HepG2 (cell line): ENCODE results near the gene DCTN4. TPM values are rescaled to one million over a fixed set of nuclear protein-coding genes. Genes with fewer than 3 reads are reported as not detected.

ENCODE experiments used
- ARID4A ChIP-seq: sonication (generic); formaldehyde crosslinking; IDR thresholded peaks from 2 replicates; pipeline ENCODE4 v1.5.0; 2020; ENCODE audit warnings: mild to moderate bottlenecking, missing genetic modification reagents, borderline replicate concordance
- HIVEP1 ChIP-seq: sonication (generic); formaldehyde crosslinking; IDR thresholded peaks from 2 replicates; pipeline ENCODE4 v1.4.0; 2020; ENCODE audit warnings: mild to moderate bottlenecking, missing genetic modification reagents
- HNRNPLL ChIP-seq: fragments of 200-400 bp; formaldehyde crosslinking; IDR thresholded peaks from 2 replicates; pipeline ENCODE4 v1.6.1; 2017; ENCODE audit warnings: mild to moderate bottlenecking, low read depth, low read length; ENCODE audit not compliant: poor library complexity, severe bottlenecking
- PAF1 ChIP-seq: IDR thresholded peaks from 2 replicates; pipeline ENCODE4 v1.6.1; 2016; ENCODE audit warnings: missing genetic modification reagents, missing compliant biosample characterization
- SNAPC5 ChIP-seq: sonication (generic); formaldehyde crosslinking; IDR thresholded peaks from 2 replicates; pipeline ENCODE4 v1.8.1; 2023; ENCODE audit warnings: mild to moderate bottlenecking, missing genetic modification reagents, borderline replicate concordance
- TFDP1 ChIP-seq: IDR thresholded peaks from 2 replicates; pipeline ENCODE4 v1.6.1; 2016; ENCODE audit warnings: missing compliant biosample characterization, missing genetic modification reagents, borderline replicate concordance
- YEATS4 ChIP-seq: sonication (generic); formaldehyde crosslinking; IDR thresholded peaks from 2 replicates; pipeline ENCODE4 v1.4.0; 2020; ENCODE audit warnings: missing genetic modification reagents, borderline replicate concordance
- ZBTB1 ChIP-seq: sonication (generic); formaldehyde crosslinking; IDR thresholded peaks from 2 replicates; pipeline ENCODE4 v1.4.0; 2020; ENCODE audit warnings: missing genetic modification reagents, borderline replicate concordance
- ZNF446 ChIP-seq: sonication (generic); formaldehyde crosslinking; IDR thresholded peaks from 2 replicates; pipeline ENCODE4 v1.5.0; 2020; ENCODE audit warnings: mild to moderate bottlenecking, missing genetic modification reagents
- ZNF501 ChIP-seq: sonication (generic); formaldehyde crosslinking; IDR thresholded peaks from 2 replicates; pipeline ENCODE4 v1.5.1; 2020; ENCODE audit warnings: mild to moderate bottlenecking, moderate library complexity, missing genetic modification reagents
- polyA plus RNA-seq, 8 experiments: library from polyadenylated mRNA; depleted of rRNA in 3 of 8; stranded (reverse) in 7 of 8; unstranded in 1 of 8; fragments of >200 nt; fragmentation: Illumina TruSeq in 4 of 8; extraction: Trizol in 4 of 8; gene quantifications; 2 replicates each; pipeline versions ENCODE4 v1.2.1 to v1.2.3, GENCODE V29; 2011 to 2016; ENCODE audit warnings: low read depth in 4 of 8, missing spikeins in 1 of 8, mixed read lengths in 1 of 8; ENCODE audit not compliant: insufficient read depth in 1 of 8
- total RNA-seq, 5 experiments: library from RNA; depleted of rRNA; stranded (reverse); fragments of >200 nt; fragmentation: Illumina TruSeq; extraction: Trizol; gene quantifications; 2 replicates each; pipeline ENCODE4 v1.2.3, GENCODE V29; 2016; ENCODE audit warnings: low read depth in 1 of 5
- TF ChIP-seq, protein P1 (sequence below): sonication (generic); formaldehyde crosslinking; IDR thresholded peaks from 2 replicates; pipeline ENCODE4 v1.4.0; 2020; ENCODE audit warnings: missing genetic modification reagents
- TF ChIP-seq, protein P2 (sequence below): sonication (generic); formaldehyde crosslinking; IDR thresholded peaks from 2 replicates; pipeline ENCODE4 v1.4.0; 2020; ENCODE audit warnings: missing genetic modification reagents
- TF ChIP-seq, protein P3 (sequence below): sonication (generic); formaldehyde crosslinking; conservative IDR thresholded peaks from 2 replicates; pipeline ENCODE4 v1.4.0; 2020; ENCODE audit warnings: missing genetic modification reagents

DCTN4 gene
- total and polyA plus RNA-seq, 2 of the 13 experiments (the other 11 are each of a cell fraction or from before 2014, with no cell fraction given) = 24.1 to 26.9 TPM

DNA sequence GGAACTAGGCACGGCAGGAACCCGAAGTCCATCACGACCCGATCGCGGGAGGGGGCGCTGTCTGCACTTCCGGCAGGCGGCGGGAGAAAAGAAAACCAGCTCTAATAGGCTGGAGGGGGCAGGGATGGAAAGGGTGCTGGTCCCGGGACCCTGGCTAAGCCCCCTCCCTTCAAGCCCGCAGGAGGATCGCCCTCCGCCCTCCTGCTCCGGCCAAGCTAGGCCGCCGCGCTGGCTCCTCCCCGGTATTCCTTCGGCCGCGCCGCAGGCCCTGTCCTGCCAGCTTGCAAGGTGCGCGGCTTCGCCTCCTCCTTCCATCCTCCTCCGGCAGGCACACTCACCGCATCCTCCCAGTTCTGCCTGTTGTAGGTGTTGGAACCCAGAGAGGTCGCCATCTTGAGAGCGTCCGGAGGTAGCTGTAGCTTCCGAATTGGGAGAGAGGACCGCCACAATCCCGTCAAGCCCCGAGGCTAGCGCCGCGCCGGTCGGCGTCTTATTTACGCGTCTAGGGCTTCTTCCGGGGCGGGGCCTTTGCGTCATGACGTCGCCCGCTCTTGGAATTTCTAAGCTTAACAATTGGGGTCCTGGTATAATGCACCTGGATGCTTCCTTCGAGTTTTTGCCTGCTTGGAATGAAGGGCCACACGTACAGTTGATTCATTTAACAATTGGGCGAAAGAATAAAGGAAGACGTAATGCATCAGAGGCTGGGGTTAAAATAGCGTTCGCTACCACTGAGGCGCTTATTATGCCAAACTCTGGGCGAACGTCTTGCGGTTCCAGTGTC is 58.0 kb downstream of the DCTN4 start, which contains the start of gene RBM22 (continued):
- TF ChIP-seq, protein P1, sequence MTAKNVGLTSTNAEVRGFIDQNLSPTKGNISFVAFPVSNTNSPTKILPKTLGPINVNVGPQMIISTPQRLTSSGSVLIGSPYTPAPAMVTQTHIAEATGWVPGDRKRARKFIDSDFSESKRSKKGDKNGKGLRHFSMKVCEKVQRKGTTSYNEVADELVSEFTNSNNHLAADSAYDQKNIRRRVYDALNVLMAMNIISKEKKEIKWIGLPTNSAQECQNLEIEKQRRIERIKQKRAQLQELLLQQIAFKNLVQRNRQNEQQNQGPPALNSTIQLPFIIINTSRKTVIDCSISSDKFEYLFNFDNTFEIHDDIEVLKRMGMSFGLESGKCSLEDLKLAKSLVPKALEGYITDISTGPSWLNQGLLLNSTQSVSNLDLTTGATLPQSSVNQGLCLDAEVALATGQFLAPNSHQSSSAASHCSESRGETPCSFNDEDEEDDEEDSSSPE (CRISPR knock-in tag) = peak; percentile 63; the same call in 1 of the 2 replicates
- peak; percentile 93 for TF ChIP-seq YEATS4 (CRISPR knock-in tag)
- 0 out of 2 replicates have a peak, but pooled peaks have one; percentile 32 for TF ChIP-seq ZNF446 (CRISPR knock-in tag)
- TF ChIP-seq, protein P2, sequence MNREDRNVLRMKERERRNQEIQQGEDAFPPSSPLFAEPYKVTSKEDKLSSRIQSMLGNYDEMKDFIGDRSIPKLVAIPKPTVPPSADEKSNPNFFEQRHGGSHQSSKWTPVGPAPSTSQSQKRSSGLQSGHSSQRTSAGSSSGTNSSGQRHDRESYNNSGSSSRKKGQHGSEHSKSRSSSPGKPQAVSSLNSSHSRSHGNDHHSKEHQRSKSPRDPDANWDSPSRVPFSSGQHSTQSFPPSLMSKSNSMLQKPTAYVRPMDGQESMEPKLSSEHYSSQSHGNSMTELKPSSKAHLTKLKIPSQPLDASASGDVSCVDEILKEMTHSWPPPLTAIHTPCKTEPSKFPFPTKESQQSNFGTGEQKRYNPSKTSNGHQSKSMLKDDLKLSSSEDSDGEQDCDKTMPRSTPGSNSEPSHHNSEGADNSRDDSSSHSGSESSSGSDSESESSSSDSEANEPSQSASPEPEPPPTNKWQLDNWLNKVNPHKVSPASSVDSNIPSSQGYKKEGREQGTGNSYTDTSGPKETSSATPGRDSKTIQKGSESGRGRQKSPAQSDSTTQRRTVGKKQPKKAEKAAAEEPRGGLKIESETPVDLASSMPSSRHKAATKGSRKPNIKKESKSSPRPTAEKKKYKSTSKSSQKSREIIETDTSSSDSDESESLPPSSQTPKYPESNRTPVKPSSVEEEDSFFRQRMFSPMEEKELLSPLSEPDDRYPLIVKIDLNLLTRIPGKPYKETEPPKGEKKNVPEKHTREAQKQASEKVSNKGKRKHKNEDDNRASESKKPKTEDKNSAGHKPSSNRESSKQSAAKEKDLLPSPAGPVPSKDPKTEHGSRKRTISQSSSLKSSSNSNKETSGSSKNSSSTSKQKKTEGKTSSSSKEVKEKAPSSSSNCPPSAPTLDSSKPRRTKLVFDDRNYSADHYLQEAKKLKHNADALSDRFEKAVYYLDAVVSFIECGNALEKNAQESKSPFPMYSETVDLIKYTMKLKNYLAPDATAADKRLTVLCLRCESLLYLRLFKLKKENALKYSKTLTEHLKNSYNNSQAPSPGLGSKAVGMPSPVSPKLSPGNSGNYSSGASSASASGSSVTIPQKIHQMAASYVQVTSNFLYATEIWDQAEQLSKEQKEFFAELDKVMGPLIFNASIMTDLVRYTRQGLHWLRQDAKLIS (CRISPR knock-in tag) = no peak
- no peak for TF ChIP-seq SNAPC5 (CRISPR knock-in tag)
- peak; percentile 95 for TF ChIP-seq ZNF501 (CRISPR knock-in tag)
- TF ChIP-seq, protein P3, sequence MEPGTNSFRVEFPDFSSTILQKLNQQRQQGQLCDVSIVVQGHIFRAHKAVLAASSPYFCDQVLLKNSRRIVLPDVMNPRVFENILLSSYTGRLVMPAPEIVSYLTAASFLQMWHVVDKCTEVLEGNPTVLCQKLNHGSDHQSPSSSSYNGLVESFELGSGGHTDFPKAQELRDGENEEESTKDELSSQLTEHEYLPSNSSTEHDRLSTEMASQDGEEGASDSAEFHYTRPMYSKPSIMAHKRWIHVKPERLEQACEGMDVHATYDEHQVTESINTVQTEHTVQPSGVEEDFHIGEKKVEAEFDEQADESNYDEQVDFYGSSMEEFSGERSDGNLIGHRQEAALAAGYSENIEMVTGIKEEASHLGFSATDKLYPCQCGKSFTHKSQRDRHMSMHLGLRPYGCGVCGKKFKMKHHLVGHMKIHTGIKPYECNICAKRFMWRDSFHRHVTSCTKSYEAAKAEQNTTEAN (CRISPR knock-in tag) = peak; percentile 41; the same call in 1 of the 2 replicates
- peak; percentile 82 for TF ChIP-seq ARID4A (CRISPR knock-in tag)
- peak; percentile 51 for TF ChIP-seq HNRNPLL
- TF ChIP-seq ZBTB1 (CRISPR knock-in tag) = no peak
- no peak for TF ChIP-seq PAF1 (CRISPR knock-in tag)
- TF ChIP-seq HIVEP1 (CRISPR knock-in tag) = peak; percentile 80; the same call in 1 of the 2 replicates
- TF ChIP-seq TFDP1 (CRISPR knock-in tag) = peak; percentile 27; the same call in 1 of the 2 replicates
